Measurements from ENCODE around the gene CACNA2D4. TPM values are rescaled to one million over a fixed set of nuclear protein-coding genes. Genes with fewer than 3 reads are reported as not detected.

CACNA2D4 gene
- total RNA-seq, 4 donors from 2014 or later, result 0.25 to 3.1 (median 0.68) TPM

- H3K4me3 ChIP-seq, result no peak overlapping the region
- intact Hi-C loops (cut with DNase I; ENCODE audit: low total_unique reads), result no loop called here
- H3K36me3 ChIP-seq, result no peaks in the 10 kb centered on the region
- no peak overlapping the region for H3K27ac ChIP-seq
- no peaks in the 10 kb centered on the region for H3K27me3 ChIP-seq
- ATAC-seq, result no peak
- in situ Hi-C loops (cut with MboI; ENCODE audit: low sequenced_read_pairs in 4 of 4), result no loop called here
- H3K4me1 ChIP-seq, result no peaks in the 10 kb centered on the region
- TF ChIP-seq CTCF (IDR thresholded peaks at IDR 0.05 in 4 of 5, conservative IDR thresholded peaks at IDR 0.05 in 1 of 5) (no peak), POLR2A (IDR thresholded peaks at IDR 0.05) (no peak)
- no peaks in the 10 kb centered on the region for H3K9me3 ChIP-seq
- no peak for DNase-seq
These were observed 34.9 kb downstream of the CACNA2D4 start for GRCh38 chr12:1883513-1883912.

GRCh38 chr12:1882850-1883470 is 35.5 kb downstream of the CACNA2D4 start:
- Histone ChIP-seq H3K36me3 (no peaks in the 10 kb centered on the region), H3K4me1 (no peaks in the 10 kb centered on the region), H3K27ac (no peak overlapping the region), H3K27me3 (no peaks in the 10 kb centered on the region), H3K9me3 (no peaks in the 10 kb centered on the region), H3K4me3 (no peak overlapping the region)
- DNase-seq, result no peak
- intact Hi-C loops (cut with DNase I; ENCODE audit: low total_unique reads) (no loop called here), in situ Hi-C loops (cut with MboI; ENCODE audit: low sequenced_read_pairs in 4 of 4) (no loop called here)
- no peak for ATAC-seq
- TF ChIP-seq CTCF (IDR thresholded peaks at IDR 0.05 in 4 of 5, conservative IDR thresholded peaks at IDR 0.05 in 1 of 5), result no peak
- no peak for TF ChIP-seq POLR2A (IDR thresholded peaks at IDR 0.05)

DNA sequence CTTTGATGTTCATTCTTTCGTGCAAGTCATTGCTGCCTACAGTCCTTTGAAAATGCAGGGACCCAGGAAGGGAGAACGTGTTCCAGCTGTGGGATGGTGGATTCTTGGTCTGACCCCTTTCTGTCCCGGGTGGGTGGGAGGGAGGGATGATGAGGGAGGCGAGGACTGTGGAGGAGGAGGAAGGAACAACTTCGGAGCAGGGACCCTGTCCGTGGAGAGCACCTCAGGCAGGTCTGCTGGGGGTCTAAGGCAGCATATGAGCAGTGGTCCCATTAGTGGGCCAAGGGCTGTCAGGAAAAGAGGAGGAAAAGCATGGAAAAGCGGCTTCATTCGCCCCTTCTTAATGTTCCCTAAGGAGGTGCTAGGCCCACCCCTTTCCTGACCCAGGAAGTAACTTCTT is 36.0 kb downstream of the CACNA2D4 start:
- intact Hi-C loops (cut with DNase I; ENCODE audit: low total_unique reads), result no loop called here
- H3K4me3 ChIP-seq, result no peak overlapping the region
- TF ChIP-seq POLR2A (IDR thresholded peaks at IDR 0.05) (no peak), CTCF (IDR thresholded peaks at IDR 0.05 in 4 of 5, conservative IDR thresholded peaks at IDR 0.05 in 1 of 5) (no peak)
- DNase-seq, result no peak
- in situ Hi-C loops (cut with MboI; ENCODE audit: low sequenced_read_pairs in 4 of 4), result no loop called here
- no peaks in the 10 kb centered on the region for H3K4me1 ChIP-seq
- ATAC-seq, result no peak
- no peak overlapping the region for H3K27ac ChIP-seq
- H3K27me3 ChIP-seq, result no peaks in the 10 kb centered on the region
- no peaks in the 10 kb centered on the region for H3K36me3 ChIP-seq
- H3K9me3 ChIP-seq, result no peaks in the 10 kb centered on the region

DNA sequence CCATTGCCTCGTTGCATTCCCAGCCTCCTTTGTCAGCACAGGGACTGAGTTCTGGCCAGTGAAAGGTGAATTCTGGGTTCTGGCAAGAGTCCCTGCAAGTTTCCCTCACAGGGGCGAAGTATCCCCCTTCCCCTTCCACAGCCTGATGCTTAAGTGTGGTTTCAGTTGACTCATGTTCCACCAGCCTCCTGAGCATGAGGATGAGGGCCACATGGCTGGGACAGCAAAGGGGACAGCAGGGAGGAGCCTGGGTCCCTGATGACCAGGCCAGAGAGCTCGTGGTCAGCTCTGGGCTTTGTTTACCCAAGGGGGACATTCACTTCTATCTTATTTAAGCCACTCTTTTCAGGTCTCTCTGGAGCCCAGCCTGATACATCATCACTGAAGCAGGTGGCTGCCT is 36.5 kb downstream of the CACNA2D4 start:
- Histone ChIP-seq H3K36me3 (no peaks in the 10 kb centered on the region), H3K9me3 (no peaks in the 10 kb centered on the region), H3K27ac (no peak overlapping the region), H3K4me1 (no peaks in the 10 kb centered on the region), H3K4me3 (no peak overlapping the region), H3K27me3 (no peaks in the 10 kb centered on the region)
- TF ChIP-seq CTCF (IDR thresholded peaks at IDR 0.05 in 4 of 5, conservative IDR thresholded peaks at IDR 0.05 in 1 of 5) (no peak), POLR2A (IDR thresholded peaks at IDR 0.05) (no peak)
- no peak for DNase-seq
- intact Hi-C loops (cut with DNase I; ENCODE audit: low total_unique reads) (no loop called here), in situ Hi-C loops (cut with MboI; ENCODE audit: low sequenced_read_pairs in 4 of 4) (no loop called here)
- ATAC-seq, result no peak

DNA sequence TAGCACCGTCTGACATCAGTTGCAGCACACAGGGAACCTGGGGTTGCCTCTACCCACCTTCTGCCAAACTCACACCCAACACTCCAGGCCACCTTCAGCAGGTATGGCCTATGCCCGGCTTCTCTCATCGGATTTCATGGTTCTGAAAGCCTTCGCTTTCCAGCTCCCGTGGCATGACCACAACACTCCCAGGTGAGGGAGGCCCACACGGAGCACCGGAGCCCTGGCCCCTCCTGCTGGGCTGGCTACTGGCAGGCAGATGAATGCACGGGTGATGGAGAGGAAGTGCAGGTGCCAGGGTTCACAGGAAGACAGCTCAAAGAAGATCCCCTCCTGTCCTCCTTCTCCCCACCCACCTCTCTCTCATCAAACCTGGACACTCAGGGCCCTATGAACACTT is 37.2 kb downstream of the CACNA2D4 start:
- no peaks in the 10 kb centered on the region for H3K27me3 ChIP-seq
- no peaks in the 10 kb centered on the region for H3K4me1 ChIP-seq
- no peak overlapping the region for H3K4me3 ChIP-seq
- no peaks in the 10 kb centered on the region for H3K36me3 ChIP-seq
- no peak for ATAC-seq
- in situ Hi-C loops (cut with MboI; ENCODE audit: low sequenced_read_pairs in 4 of 4), result no loop called here
- DNase-seq, result no peak
- H3K27ac ChIP-seq, result no peak overlapping the region
- TF ChIP-seq CTCF (IDR thresholded peaks at IDR 0.05 in 4 of 5, conservative IDR thresholded peaks at IDR 0.05 in 1 of 5) (no peak), POLR2A (IDR thresholded peaks at IDR 0.05) (no peak)
- no peaks in the 10 kb centered on the region for H3K9me3 ChIP-seq
- intact Hi-C loops (cut with DNase I; ENCODE audit: low total_unique reads), result no loop called here
